Anterior cingulate cortex (tissue), 58 donors: ENCODE results near the gene SREBF1.

ENCODE experiments used
- DNase-seq, 58 donors: peaks; one replicate each; lab custom pipeline; 2025; lab: John Stamatoyannopoulos, UW

The SREBF1 gene

DNA sequence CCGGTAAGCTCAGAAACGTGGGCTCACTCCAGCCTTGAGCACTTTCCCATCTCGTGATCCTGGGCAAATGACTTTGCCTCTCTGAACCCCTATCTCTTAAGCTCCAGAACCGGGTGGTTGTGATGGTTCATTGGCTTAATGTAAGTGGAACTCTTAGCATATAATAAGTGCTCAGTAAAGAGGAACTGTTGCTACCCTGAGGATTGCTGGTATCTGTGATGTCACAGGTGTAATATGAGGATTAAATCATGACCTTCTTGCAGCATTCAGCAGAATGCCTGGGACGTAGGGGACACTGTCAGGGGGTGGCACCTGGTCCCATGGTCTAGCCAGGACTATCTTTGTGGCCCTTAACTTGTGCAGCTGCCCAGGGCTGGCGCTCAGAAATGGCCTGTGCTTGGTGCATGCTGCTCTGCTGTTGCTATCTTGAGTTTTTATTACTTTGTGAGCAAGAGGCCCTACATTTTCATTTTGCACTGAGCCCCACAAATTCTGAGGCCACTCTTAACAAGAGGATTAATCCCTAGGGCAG lies 68.8 kb downstream of the SREBF1 start:
- no peak for DNase-seq

- DNase-seq: no peak
Observed at GRCh38 chr17:17767154-17767869, 69.5 kb downstream of the SREBF1 start.

GRCh38 chr17:17766744-17767120 lies 70.1 kb downstream of the SREBF1 start:
- no peak for DNase-seq

DNA sequence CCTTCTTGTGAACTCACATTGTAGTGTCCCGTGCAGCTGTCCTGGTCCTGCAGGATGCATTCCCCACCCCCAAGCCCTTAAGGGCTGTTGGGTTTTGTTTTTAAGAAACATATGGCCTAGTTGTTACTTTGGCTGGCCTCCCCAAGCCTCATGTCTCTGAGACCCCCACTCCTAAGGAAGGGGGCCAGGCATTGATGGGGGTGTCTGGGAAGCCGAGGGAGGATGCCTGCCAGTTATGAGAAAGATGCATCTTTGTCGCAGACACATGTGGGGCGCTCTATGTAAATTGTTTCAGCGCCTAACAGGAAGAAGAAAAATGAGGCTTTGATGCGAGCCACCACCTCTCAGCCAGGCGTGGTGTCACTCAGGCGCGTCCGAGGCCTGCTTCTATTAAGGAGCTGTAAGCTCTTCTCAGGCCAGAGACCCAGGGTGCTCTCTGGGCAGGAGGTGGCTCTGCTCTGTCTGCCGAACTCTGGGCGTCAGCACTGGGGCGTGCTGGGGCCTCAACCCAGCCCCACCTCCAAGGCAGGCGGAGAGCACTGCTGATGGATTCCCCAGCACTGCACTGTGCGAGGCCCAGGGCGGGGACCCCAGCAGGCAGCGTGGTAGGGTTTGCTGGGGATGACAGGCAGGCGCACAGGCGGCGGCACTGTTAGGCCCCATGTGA lies 70.6 kb downstream of the SREBF1 start:
- peak in 9 of 58 donors; percentile 17 to 70 (median 35) for DNase-seq

DNA sequence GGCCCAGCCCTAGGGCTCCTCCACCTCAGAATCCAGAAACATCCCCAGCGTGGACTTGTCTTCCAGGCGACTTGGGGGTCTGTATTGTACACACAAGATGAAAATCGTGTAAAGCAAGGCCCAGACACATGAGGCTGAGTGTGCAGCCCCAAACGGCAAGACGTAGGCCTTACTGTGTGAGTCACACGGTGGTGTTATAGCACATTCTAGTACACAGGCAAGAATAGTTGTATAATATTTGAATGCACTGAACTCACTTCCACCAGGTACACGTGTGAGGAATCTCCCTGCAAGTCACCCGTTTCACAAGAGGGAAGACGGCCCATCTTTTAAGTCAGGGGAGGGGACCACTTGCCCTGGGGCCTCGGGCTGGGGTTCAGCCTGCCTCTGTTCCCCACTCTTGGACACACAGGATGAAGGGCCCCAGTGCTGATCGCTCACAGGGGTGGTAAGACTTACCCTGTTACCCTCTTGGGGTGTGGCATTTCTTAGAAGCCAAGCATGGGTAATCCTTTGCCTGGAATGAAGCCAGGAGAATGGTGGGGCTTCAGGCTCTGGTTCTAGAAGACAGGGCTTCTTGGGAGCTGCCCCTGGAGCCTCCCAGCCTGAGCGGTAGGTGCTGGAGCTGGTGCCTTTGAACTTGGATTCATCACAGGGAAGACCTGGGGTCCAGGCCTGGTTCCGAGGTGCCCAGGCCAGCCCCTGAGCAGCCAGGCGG lies 71.3 kb downstream of the SREBF1 start:
- DNase-seq: peak in 5 of 58 donors; percentile 23 to 48 (median 34)

- no peak for DNase-seq
Observed at GRCh38 chr17:17763734-17764133, 73.1 kb downstream of the SREBF1 start.

- no peak for DNase-seq
Observed at GRCh38 chr17:17763136-17763535, 73.7 kb downstream of the SREBF1 start.

GRCh38 chr17:17762744-17763105 lies 74.1 kb downstream of the SREBF1 start:
- DNase-seq: no peak
